Gastrocnemius medialis (tissue), 4 donors: ENCODE data around the gene MAD2L2. TPM values are rescaled to one million over a fixed set of nuclear protein-coding genes. Genes with fewer than 3 reads are reported as not detected.

Experiments used
- ATAC-seq, 2 donors: fragments of 150-250 bp; one replicate each; pipeline ENCODE4 v1.9.1; 2016
- DNase-seq, 2 donors: peaks; one replicate each; pipeline ENCODE4 v3.0.0-alpha.2; 2019
- H3K27ac ChIP-seq, 4 donors: fragments of 200-600 bp; sonication (generic); 1 replicate in 1 of 4; 2 replicates in 3 of 4; pipeline ENCODE4 v1.5.1; 2016 to 2018; ENCODE audit warnings: mild to moderate bottlenecking in 2 of 4, moderate library complexity in 1 of 4
- H3K27me3 ChIP-seq, 3 donors: fragments of 200-600 bp; sonication (generic) in 2 of 3; 1 replicate in 1 of 3; 2 replicates in 2 of 3; pipeline versions ENCODE4 v1.5.1 to v1.6.0; 2016 to 2019; ENCODE audit warnings: mild to moderate bottlenecking in 1 of 3, moderate library complexity in 1 of 3
- H3K36me3 ChIP-seq, 2 donors: fragments of 200-600 bp; sonication (generic) in 1 of 2; one replicate each; pipeline ENCODE4 v1.5.1; 2017 to 2018
- H3K4me1 ChIP-seq, 2 donors: fragments of 200-600 bp; sonication (generic) in 1 of 2; one replicate each; pipeline ENCODE4 v1.5.1; 2016 to 2017; ENCODE audit warnings: mild to moderate bottlenecking in 2 of 2
- H3K4me3 ChIP-seq, 4 donors: fragments of 200-600 bp; sonication (generic) in 3 of 4; 1 replicate in 1 of 4; 2 replicates in 3 of 4; pipeline ENCODE4 v1.5.1; 2016 to 2019; ENCODE audit warnings: mild to moderate bottlenecking in 2 of 4
- H3K9me3 ChIP-seq, 3 donors: fragments of 200-600 bp; sonication (generic) in 2 of 3; 1 replicate in 1 of 3; 2 replicates in 2 of 3; pipeline ENCODE4 v1.5.1; 2016 to 2019
- POLR2A ChIP-seq, 2 donors: fragments of 450-650 bp; IDR thresholded peaks; one replicate each; pipeline ENCODE4 v1.6.1; 2017; ENCODE audit warnings: antibody characterized with exemption in 2 of 2, mild to moderate bottlenecking in 2 of 2, moderate library complexity in 2 of 2
- in situ Hi-C, 4 donors: fragments of 200-750 bp; cut with MboI; loops; one replicate each; pipeline versions ENCODE4 v1.15.0 to v1.8.0; 2017; ENCODE audit warnings: low sequenced_read_pairs in 4 of 4
- intact Hi-C: fragments of 100-400 bp; cut with DNase I; formaldehyde crosslinking; loops from one replicate; pipeline ENCODE4 v1.15.1; 2023; ENCODE audit warnings: low total_unique reads
- total RNA-seq, 4 donors: library from RNA; depleted of rRNA; stranded (reverse); fragments of >200 nt; gene quantifications; one replicate each; pipeline versions ENCODE4 v1.1.0 to v1.2.3, GENCODE V29; 2016
- TF ChIP-seq, protein P1 (sequence below), 5 experiments: fragments of 450-650 bp in 3 of 5; fragments of 200-600 bp in 2 of 5; sonication (generic) in 2 of 5; IDR thresholded peaks in 4 of 5; conservative IDR thresholded peaks in 1 of 5; 1 replicate in 4 of 5; 2 replicates in 1 of 5; pipeline ENCODE4 v1.5.1; 2016 to 2019; ENCODE audit warnings: antibody characterized with exemption in 5 of 5, mild to moderate bottlenecking in 3 of 5, moderate library complexity in 3 of 5

MAD2L2 gene
- total RNA-seq, 4 donors from 2014 or later = 41.2 to 57.4 (median 46.9) TPM

DNA sequence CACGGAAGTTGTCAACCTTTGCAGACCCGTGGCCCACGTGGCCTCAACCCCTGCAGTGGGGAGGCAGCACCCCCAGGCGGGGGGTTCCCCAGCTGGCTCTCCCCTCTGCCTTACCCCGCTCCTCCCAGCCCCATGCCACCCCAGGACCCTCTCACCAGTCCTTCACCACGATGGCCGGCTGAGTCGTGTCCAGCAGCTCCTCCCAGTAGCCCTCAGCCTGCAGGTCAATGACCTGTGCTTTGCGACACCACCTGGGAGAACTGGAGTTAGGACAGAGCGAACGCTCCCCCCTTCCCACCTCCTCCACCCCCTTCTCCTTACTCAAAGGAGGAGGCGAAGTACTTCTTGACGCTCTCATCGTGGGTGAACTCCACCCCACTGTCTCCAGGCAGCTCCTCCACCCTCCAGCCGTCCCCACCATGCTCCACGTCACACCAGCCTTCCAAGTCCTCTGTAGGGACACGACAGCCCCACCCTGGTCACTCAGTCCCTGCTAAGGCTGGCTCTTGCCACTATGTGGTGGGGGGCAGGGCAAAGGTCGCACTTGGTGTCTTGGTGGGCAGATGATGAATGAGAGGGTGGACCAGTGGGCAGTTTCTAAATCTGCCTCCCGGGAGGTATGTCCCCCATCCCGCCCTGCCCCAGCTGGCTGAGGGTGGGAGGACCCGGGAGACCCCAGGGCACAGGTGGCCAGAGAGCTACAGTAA is 31.2 kb downstream of the MAD2L2 start:
- Histone ChIP-seq H3K4me3 (no peak overlapping the region), H3K27me3 (peaks cover 13 to 24% (median 18%) of the 10 kb centered on the region in 3 donors), H3K9me3 (no peaks in the 10 kb centered on the region), H3K36me3 (no peaks in the 10 kb centered on the region), H3K4me1 (peaks cover 10 to 13% of the 10 kb centered on the region in 2 donors), H3K27ac (no peak overlapping the region)
- TF ChIP-seq POLR2A (IDR thresholded peaks at IDR 0.05) = no peak
- TF ChIP-seq, protein P1, sequence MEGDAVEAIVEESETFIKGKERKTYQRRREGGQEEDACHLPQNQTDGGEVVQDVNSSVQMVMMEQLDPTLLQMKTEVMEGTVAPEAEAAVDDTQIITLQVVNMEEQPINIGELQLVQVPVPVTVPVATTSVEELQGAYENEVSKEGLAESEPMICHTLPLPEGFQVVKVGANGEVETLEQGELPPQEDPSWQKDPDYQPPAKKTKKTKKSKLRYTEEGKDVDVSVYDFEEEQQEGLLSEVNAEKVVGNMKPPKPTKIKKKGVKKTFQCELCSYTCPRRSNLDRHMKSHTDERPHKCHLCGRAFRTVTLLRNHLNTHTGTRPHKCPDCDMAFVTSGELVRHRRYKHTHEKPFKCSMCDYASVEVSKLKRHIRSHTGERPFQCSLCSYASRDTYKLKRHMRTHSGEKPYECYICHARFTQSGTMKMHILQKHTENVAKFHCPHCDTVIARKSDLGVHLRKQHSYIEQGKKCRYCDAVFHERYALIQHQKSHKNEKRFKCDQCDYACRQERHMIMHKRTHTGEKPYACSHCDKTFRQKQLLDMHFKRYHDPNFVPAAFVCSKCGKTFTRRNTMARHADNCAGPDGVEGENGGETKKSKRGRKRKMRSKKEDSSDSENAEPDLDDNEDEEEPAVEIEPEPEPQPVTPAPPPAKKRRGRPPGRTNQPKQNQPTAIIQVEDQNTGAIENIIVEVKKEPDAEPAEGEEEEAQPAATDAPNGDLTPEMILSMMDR (IDR thresholded peaks at IDR 0.05 in 4 of 5, conservative IDR thresholded peaks at IDR 0.05 in 1 of 5) = no peak
- no peak for ATAC-seq
- no peak for DNase-seq
- intact Hi-C loops (loop anchor here (1.0 kb wide), 1 partner anchor 70 kb away; no protein-coding TSS in a partner anchor), in situ Hi-C loops (loop anchor here (10.0 to 25.0 kb wide), 6 partner anchors 312 to 615 kb away; partner anchors contain the start of gene MASP2 (in 1 of the 4))

DNA sequence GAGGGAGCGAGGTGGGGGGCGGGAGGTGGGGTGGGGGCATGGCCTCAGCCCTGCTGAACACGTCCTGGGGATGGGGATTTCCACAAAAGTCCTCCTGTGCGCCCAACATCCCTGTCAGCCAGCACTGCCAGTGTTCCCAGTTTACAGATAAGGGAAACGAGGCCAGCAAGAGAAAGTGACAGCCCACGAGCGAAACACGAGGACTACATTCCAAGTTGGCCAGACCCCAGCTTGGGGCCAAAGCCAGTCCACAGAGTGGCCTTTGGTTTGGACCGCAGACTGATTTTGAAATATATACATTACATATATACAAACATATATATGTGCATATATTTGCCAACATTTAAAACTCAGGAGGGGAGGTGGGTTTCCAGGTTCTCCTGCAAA is 31.7 kb downstream of the MAD2L2 start:
- in situ Hi-C loops = loop anchor here (10.0 to 25.0 kb wide), 6 partner anchors 312 to 614 kb away; partner anchors contain the start of gene MASP2 (in 1 of the 4)
- peaks cover 10 to 13% of the 10 kb centered on the region in 2 donors for H3K4me1 ChIP-seq
- H3K9me3 ChIP-seq = no peaks in the 10 kb centered on the region
- DNase-seq = no peak
- no peak for ATAC-seq
- H3K36me3 ChIP-seq = no peaks in the 10 kb centered on the region
- peaks cover 13 to 24% (median 18%) of the 10 kb centered on the region in 3 donors for H3K27me3 ChIP-seq
- no peak overlapping the region for H3K27ac ChIP-seq
- peak overlapping the region in 1 of 4 donors; percentile 28 for H3K4me3 ChIP-seq
- intact Hi-C loops = no loop called here
- TF ChIP-seq POLR2A (IDR thresholded peaks at IDR 0.05) = no peak
- TF ChIP-seq, protein P1 (IDR thresholded peaks at IDR 0.05 in 4 of 5, conservative IDR thresholded peaks at IDR 0.05 in 1 of 5) = no peak

DNA sequence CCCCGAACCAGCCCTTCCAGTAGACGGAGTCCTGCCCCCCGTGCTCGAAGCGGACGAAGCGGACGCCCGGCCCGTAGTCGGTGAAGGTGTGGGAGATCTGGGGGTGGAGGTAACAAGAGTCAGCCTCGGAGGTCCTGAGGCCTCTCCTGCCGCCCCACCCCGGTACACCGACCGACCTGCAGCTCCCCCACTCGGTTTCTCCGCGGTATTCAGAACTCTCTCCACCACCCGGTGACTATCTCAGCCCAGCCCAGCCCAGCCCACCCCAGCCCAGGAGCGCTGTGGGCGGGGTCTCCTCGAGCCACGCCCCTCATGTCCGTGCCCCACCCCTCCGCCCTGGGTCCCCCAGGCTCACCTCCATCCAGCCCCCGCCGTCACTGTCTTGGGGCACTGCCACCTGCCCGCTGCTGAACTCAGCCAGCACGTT is 32.2 kb downstream of the MAD2L2 start:
- Histone ChIP-seq H3K27ac (no peak overlapping the region), H3K9me3 (no peaks in the 10 kb centered on the region), H3K27me3 (peaks cover 13 to 24% (median 18%) of the 10 kb centered on the region in 3 donors), H3K36me3 (no peaks in the 10 kb centered on the region), H3K4me1 (peaks cover 10 to 13% of the 10 kb centered on the region in 2 donors), H3K4me3 (peak overlapping the region in 1 of 4 donors; percentile 28)
- no peak for ATAC-seq
- in situ Hi-C loops (loop anchor here (10.0 to 25.0 kb wide), 6 partner anchors 311 to 614 kb away; partner anchors contain the start of gene MASP2 (in 1 of the 4)), intact Hi-C loops (no loop called here)
- no peak for TF ChIP-seq POLR2A (IDR thresholded peaks at IDR 0.05)
- TF ChIP-seq, protein P1 (IDR thresholded peaks at IDR 0.05 in 4 of 5, conservative IDR thresholded peaks at IDR 0.05 in 1 of 5) = no peak
- DNase-seq = peak in 1 of 2 donors; percentile 33

DNA sequence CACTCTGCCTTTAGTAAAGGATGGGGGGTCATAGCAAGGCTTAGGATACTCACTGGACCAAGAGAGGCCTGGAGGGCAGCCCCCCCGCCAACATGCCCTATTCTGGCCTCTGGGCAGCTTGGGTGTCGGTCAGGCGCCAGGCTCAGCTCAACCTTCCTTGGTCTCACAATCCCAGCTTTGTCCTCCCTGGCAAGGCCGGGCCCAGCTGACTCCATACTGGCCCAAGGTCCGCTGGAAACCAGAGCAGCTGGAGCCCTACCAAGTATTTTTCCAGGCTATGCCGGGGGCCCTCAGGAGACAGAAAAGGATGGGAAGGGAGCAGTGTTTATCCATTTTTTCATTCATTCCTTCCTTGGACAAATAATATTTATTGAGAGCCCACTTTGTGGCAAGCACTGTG is 32.9 kb downstream of the MAD2L2 start:
- intact Hi-C loops = no loop called here
- Histone ChIP-seq H3K4me1 (peaks cover 10 to 13% of the 10 kb centered on the region in 2 donors), H3K27ac (no peak overlapping the region), H3K27me3 (peaks cover 13 to 24% (median 18%) of the 10 kb centered on the region in 3 donors), H3K4me3 (no peak overlapping the region), H3K36me3 (no peaks in the 10 kb centered on the region), H3K9me3 (no peaks in the 10 kb centered on the region)
- ATAC-seq (no peak), DNase-seq (peak in 1 of 2 donors; percentile 43)
- in situ Hi-C loops = loop anchor here (10.0 to 25.0 kb wide), 6 partner anchors 311 to 613 kb away; partner anchors contain the start of gene MASP2 (in 1 of the 4)
- no peak for TF ChIP-seq POLR2A (IDR thresholded peaks at IDR 0.05)
- TF ChIP-seq, protein P1 (IDR thresholded peaks at IDR 0.05 in 4 of 5, conservative IDR thresholded peaks at IDR 0.05 in 1 of 5) = no peak
